Measurements from ENCODE around the gene HNRNPF.

DNA sequence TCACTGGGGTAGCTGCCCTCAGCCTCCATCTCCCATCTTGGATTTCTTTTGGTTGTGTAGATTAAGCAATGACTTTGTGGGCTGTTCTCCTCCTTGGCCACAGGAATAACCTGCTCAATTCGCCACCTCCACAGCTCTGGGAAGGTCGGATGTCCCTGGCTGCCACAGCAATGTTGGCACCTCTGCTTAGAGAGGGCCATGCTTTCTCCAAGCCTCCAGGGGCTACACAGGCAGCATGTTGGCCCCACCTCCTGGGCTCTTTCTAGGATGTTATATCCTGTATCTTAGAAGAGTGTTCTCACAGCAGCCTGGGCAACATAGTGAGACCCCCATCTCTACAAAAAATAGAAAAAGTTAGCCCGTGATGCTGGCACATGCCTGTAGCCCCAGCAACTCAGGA, 72.9 kb downstream of the HNRNPF start:
- TF ChIP-seq CTCF (IDR thresholded peaks at IDR 0.05) (no peak), POLR2A (IDR thresholded peaks at IDR 0.05) (no peak)

Measured in esophagus squamous epithelium (tissue), 4 donors.